ENCODE data around the gene TNFRSF19.

The TNFRSF19 gene

DNA sequence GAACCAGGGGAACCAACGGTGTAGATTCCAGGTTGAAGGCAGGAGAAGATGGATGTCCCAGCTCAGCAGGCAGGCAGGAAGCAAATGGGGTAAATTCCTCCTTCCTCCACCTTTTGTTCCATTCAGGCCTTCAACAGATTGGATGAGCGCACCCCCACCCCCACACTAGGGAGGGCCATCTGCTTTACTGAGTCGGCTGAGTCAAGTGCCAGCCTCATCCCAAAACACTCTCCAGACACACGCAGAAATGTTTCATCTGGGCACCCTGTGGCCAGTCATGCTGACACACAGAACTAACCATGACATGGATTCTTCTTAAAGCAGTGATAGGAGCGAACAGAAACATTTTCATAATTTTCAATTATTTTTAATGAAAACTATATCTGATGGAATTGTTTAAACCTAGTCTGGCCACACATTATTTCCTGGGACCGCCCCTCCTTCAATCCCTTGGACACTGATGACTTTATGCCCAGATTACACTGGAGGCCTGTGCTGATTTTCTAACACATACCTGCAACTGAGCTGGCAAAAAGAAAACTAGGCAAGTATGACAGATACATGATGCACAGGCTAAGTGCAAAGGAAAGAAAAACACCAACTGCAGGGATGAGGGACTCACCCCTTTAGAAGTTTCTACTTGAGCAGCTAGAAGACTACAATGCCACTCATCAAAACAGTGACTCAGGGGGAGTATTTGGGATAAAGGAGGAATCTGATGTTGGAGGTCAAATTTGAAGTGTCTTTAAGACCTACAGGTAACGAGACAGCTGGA is 154.2 kb downstream of the TNFRSF19 start:
- DNase-seq: no peak
